HG02943 (cell line): Measurements from ENCODE around the gene B4GALNT4.
"Not testable (repeated sequence)": the region's sequence is repeated elsewhere in the genome, so short reads cannot be mapped to it uniquely, and the experiment has no call there.

ENCODE experiments used
- ATAC-seq: cut with Tn5 transposase; IDR thresholded peaks from one replicate; pipeline ENCODE4 v1.9.1; 2021; ENCODE audit warnings: mild to moderate bottlenecking, low read depth, moderate library complexity; ENCODE audit not compliant: unreplicated experiment

Gene B4GALNT4

GRCh38 chr11:358129-358800, 11.0 kb upstream of the B4GALNT4 start:
- no peak for ATAC-seq

- ATAC-seq: no peak
Measured at GRCh38 chr11:359181-359714, 10.1 kb upstream of the B4GALNT4 start.

DNA sequence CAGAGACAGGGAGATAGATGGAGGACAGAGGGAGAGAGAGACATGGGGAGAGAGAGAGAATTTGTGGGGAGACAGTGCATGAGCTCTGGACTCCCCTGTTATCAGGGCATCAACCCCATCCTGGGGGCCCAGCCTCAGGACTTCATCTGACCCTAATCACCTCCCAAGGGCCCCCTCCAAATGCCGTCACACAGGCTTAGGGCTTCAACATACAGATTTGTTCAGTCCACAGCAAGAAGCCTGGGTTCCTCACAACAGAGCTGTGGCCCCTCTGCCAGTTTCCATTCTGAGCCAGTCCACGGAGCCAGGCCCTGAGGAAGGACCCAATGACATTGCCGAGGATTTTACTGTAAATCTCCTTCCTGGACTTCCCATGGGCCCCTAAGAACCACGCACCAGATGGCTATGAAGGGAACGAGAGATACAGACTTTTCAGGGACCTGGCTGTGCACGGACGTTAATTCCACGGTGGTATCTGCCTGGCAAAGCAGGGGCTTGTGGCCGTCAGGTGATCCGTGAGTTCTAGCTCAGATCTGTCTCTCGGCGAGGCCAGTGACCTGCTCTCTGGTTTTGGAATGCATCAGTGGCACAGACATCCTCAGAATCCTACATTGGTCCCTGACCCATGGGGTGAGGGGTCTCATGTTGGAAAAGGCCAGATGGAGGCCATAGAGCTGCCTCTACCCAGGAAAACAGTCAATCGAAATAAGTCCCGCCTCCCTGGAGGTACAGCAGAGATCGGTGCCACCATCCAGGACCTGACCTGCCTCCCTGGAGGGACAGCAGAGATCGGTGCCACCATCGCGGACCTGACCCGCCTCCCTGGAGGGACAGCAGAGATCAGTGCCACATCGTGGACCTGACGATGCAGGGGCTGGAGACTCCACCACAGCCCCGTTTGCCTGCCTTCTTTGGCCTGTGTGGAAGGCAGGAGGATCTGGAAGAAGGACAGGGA, 8.7 kb upstream of the B4GALNT4 start:
- ATAC-seq: no peak

GRCh38 chr11:362642-363442, 6.5 kb upstream of the B4GALNT4 start:
- no peak for ATAC-seq

DNA sequence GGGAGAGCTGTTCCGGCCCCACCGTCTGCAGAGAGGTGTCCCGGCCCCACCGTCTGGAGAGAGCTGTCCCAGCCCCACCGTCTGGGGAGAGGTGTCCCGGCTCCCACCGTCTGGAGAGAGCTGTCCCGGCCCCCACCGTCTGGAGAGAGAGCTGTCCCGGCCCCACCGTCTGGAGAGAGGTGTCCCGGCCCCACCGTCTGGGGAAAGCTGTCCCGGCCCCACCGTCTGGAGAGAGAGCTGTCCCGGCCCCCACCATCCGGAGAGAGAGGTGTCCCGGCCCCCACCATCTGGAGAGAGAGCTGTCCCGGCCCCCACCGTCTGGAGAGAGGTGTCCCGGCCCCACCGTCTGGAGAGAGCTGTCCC, 5.9 kb upstream of the B4GALNT4 start:
- not testable (repeated sequence) for ATAC-seq

DNA sequence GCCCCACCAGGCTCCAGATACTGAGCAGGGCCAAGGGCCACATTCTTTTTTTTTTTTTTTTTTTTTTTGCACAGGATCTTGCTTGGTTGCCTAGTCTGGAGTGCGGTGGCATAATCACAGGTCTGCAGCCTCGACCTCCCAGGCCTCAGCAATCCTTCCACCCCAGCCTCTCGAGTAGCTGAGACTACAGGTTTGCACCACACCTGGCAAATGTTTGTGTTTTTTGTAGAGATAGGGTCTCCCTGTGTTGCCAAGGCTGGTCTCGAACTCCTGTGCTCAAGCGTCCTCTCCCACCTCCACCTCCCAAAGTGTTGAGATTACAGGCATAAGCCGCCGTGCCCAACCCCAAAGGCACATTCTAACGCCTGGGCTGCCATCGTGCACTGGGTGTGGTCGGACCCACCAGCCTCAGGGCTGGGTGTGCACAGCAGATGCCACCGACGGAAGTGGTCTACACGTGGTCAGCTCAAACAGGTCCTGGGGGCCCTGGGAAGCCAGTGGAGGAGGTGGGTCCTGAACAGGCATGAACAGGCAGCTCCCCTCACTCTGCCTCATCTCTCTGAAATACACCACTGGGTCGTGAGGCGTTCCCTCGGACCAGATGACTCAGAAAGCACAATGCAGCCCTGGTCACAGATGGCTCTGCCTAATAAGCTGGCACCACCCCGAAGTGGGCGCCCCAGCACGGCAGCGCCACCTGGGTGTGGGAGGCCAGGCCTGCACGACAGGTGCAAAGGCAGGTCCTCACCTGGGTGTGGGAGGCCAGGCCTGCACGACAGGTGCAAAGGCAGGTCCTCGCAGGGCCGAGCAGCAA, 5.1 kb upstream of the B4GALNT4 start:
- ATAC-seq: no peak

DNA sequence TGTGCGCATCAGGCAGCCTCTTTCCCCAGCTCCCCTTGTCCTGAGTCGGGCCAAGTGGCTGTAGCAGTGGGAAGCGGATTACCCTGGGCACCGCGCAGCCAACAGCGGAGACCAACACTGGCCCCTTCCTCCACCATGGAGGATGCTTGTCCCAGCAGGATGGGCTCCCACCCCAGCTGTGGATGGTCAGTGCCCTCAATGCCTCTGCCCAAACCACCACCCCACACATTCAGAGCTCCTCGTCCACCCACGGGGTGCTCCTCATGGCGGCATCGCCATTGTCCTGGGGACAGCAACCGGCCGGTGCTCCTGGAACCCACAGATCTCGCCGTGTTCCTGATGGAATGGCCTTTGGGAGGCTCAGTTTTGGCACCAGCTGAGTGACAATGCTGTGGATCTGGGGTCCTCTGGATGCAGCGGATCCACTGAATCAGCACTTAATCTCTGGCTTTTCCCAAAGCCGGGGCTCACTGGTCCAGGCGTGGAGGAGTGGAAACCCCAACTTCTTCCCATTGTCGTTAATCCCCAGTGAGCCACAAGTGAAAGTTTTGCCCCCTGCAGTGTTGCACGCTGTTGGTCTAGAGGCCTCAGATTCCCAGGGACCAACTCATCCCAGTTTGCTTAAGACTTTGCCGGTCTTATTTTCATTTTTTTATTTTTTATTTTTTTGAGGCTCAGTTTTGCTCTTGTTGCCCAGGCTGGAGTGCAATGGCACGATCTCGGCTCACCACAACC, 4.1 kb upstream of the B4GALNT4 start:
- no peak for ATAC-seq

GRCh38 chr11:365831-366230, 3.5 kb upstream of the B4GALNT4 start:
- ATAC-seq: no peak

- no peak for ATAC-seq
Measured at GRCh38 chr11:367956-368413, 1.3 kb upstream of the B4GALNT4 start.

DNA sequence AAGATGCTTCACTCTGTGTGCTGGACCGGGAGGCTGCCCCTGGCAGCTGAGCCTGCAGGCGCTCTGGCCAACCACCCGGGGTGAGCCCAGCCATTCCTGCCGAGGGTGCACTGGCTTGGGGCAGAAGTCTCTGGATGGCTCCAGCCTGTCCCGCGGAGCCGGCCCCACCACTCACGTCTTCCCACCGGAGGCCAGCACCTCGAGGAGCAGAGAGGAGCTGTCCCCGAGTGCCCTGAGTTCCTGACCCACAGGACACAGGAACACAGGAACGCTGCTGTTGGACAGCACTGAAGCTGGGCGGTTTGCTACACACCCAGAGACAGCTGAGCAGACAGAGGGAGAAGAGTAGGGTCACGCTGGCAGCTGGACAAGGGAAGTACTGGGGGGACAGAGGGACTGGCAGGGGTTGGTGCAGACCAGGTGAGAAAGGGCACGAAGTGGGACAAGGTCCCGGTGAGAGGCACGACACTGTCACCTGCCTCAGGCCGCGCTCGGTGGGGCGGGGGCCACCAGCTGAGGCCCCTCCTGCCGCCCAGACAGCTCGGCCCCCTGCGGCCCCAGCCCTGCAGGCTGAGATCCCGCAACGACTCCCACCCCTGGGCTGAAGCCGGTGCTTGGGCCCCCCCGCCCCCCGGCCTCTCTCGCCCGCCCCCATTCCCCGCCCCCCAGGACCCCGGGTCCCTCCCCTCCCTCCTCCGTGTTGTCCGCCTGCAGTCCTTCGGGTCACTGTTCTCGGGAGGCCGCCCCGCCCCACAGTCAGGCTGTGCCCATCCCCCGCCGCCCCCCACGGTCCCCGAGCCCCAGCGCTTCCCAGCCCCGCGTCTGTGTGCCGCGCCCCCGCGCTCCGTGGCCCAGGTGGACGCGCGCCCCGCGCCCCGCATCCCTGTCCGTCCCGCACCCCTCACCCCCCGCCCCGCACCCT, 624 bp upstream of the B4GALNT4 start:
- ATAC-seq: no peak

GRCh38 chr11:370070-370941, 1.0 kb downstream of the B4GALNT4 start:
- no peak for ATAC-seq

- ATAC-seq: no peak
Measured at GRCh38 chr11:371051-371450, 1.8 kb downstream of the B4GALNT4 start.

- ATAC-seq: no peak
Measured at GRCh38 chr11:371716-372590, 2.7 kb downstream of the B4GALNT4 start.

DNA sequence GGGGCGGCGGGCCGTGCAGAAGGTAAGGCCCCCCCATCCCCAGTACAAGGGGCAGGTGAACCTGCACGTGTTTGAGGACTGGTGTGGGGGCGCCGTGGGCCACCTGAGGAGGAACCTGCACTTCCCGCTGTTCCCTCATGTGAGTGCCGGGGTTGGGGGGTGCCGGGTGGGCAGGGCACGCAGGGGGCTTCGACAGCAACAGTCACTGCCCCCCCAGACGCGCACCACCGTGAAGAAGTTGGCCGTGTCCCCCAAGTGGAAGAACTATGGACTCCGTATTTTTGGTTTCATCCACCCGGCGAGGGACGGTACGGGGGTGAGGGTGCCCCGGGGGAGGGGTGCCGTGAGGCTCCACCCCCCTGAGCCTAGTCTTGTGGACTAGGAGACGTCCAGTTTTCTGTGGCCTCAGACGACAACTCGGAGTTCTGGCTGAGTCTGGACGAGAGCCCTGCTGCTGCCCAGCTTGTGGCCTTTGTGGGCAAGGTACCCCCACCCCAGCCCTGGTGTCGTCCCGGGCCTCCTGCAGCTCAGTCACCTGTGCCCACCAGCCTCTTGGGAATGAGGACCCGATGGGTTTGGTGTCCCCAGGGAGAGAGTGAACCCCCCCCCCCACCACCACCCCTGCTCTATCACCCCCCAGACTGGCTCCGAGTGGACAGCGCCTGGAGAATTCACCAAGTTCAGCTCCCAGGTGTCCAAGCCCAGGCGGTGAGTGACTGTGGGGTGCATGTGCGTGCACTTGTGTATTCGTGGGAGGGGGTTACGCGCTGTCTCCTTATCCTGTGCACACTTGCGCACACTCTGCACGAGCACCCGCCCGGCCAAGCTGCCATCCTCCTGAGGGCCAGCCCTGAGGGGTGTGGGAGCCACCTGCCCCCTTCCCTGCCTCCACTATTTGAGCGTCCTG, 3.8 kb downstream of the B4GALNT4 start:
- no peak for ATAC-seq
